Liver (tissue), 9 donors: ENCODE results near the gene UACA. TPM values are rescaled to one million over a fixed set of nuclear protein-coding genes. Genes with fewer than 3 reads are reported as not detected.
A peak's percentile ranks its signal among the peaks of the same experiment; 100 is the strongest.

Source experiments
- DNase-seq: peaks from one replicate; pipeline ENCODE4 v3.0.0-alpha.2; 2017; ENCODE audit warnings: low spot score
- H3K27ac ChIP-seq, 2 donors: one replicate each; pipeline ENCODE4 v1.7.0; 2013; ENCODE audit warnings: inconsistent platforms in 2 of 2, low read length in 2 of 2, control low read depth in 1 of 2, low read depth in 1 of 2, mild to moderate bottlenecking in 1 of 2
- H3K27me3 ChIP-seq, 4 donors: one replicate each; pipeline versions ENCODE4 v1.6.1 to v1.7.0; 2013; ENCODE audit warnings: low read length in 3 of 4, inconsistent platforms in 1 of 4, mild to moderate bottlenecking in 1 of 4, moderate library complexity in 1 of 4; ENCODE audit not compliant: control insufficient read depth in 4 of 4, insufficient read depth in 4 of 4
- H3K36me3 ChIP-seq, 4 donors: one replicate each; pipeline versions ENCODE4 v1.6.1 to v1.7.0; 2013; ENCODE audit warnings: low read length in 3 of 4, mild to moderate bottlenecking in 3 of 4, low read depth in 1 of 4, moderate library complexity in 1 of 4; ENCODE audit not compliant: control insufficient read depth in 4 of 4, insufficient read depth in 3 of 4
- H3K4me1 ChIP-seq, 4 donors: one replicate each; pipeline versions ENCODE4 v1.6.1 to v1.7.0; 2013; ENCODE audit warnings: low read length in 3 of 4, mild to moderate bottlenecking in 3 of 4, moderate library complexity in 1 of 4; ENCODE audit not compliant: control insufficient read depth in 4 of 4, insufficient read depth in 4 of 4
- H3K4me3 ChIP-seq, 3 donors: one replicate each; pipeline versions ENCODE4 v1.6.1 to v1.7.0; 2013; ENCODE audit warnings: low read length in 3 of 3, control low read depth in 1 of 3, low read depth in 1 of 3, mild to moderate bottlenecking in 1 of 3
- H3K9ac ChIP-seq, 2 donors: one replicate each; pipeline ENCODE4 v1.7.0; 2013; ENCODE audit warnings: low read length in 2 of 2, mild to moderate bottlenecking in 2 of 2, moderate library complexity in 2 of 2, control low read depth in 1 of 2, low read depth in 1 of 2
- H3K9me3 ChIP-seq, 4 donors: one replicate each; pipeline versions ENCODE4 v1.6.1 to v1.7.0; 2013; ENCODE audit warnings: low read length in 3 of 4; ENCODE audit not compliant: control insufficient read depth in 4 of 4
- EGR1 ChIP-seq, 2 donors: IDR thresholded peaks; 2 replicates each; pipeline ENCODE4 v1.6.1; 2016 to 2018; ENCODE audit warnings: antibody characterized with exemption in 2 of 2, low read depth in 2 of 2
- FOXA1 ChIP-seq: IDR thresholded peaks from 2 replicates; pipeline ENCODE4 v1.6.1; 2016; ENCODE audit warnings: antibody characterized with exemption
- FOXA2 ChIP-seq: IDR thresholded peaks from 2 replicates; pipeline ENCODE4 v1.6.1; 2016; ENCODE audit warnings: antibody characterized with exemption
- GABPA ChIP-seq, 2 donors: IDR thresholded peaks in 1 of 2; conservative IDR thresholded peaks in 1 of 2; 2 replicates each; pipeline ENCODE4 v1.6.1; 2016; ENCODE audit warnings: antibody characterized with exemption in 2 of 2, mild to moderate bottlenecking in 1 of 2, moderate library complexity in 1 of 2
- JUND ChIP-seq, 2 donors: IDR thresholded peaks; 2 replicates each; pipeline ENCODE4 v1.6.1; 2016; ENCODE audit warnings: antibody characterized with exemption in 2 of 2
- NR2F2 ChIP-seq: IDR thresholded peaks from 2 replicates; pipeline ENCODE4 v1.6.1; 2016; ENCODE audit warnings: antibody characterized with exemption
- RAD21 ChIP-seq, 2 donors: IDR thresholded peaks; 2 replicates each; pipeline ENCODE4 v1.6.1; 2016; ENCODE audit warnings: antibody characterized with exemption in 2 of 2, mild to moderate bottlenecking in 2 of 2
- TAF1 ChIP-seq: conservative IDR thresholded peaks from 2 replicates; pipeline ENCODE4 v1.6.1; 2016; ENCODE audit warnings: antibody characterized with exemption, mild to moderate bottlenecking
- WGBS: extraction: QIAGEN DNeasy Blood & Tissue Kit; methylation state at CpG from one replicate; pipeline ENCODE4 v1.1.7; 2013; 5-methylcytosine and 5-hydroxymethylcytosine counted together
- polyA plus RNA-seq, 2 donors: library from polyadenylated mRNA; stranded (reverse) in 1 of 2; unstranded in 1 of 2; fragments of 200-250 nt in 1 of 2; fragments of >200 nt in 1 of 2; fragmentation: Nextera tagmentation in 1 of 2; extraction: Ambion mirVana in 1 of 2; gene quantifications; one replicate each; pipeline versions ENCODE4 v1.2.1 to v1.2.3, GENCODE V29; 2013 to 2015
- total RNA-seq, 2 donors: library from RNA; depleted of rRNA; stranded (reverse); fragments of >200 nt; gene quantifications; one replicate each; pipeline ENCODE4 v1.2.3, GENCODE V29; 2014
- TF ChIP-seq, protein P1 (sequence below): fragments of 150-350 bp; IDR thresholded peaks from 2 replicates; pipeline ENCODE4 v1.5.1; 2017; ENCODE audit warnings: improper control_type of control experiment, low read depth, low read length; ENCODE audit not compliant: missing input control
- donor health status: healthy.
- donor health status: healthy.
- donor health status: healthy.
- donor health status: healthy.
- donor health status: healthy.

UACA gene
- total and polyA plus RNA-seq, 4 donors, result 3.9 to 16.0 (median 10.0) TPM

- Histone ChIP-seq H3K4me3 (no peak overlapping the region), H3K27me3 (no peaks in the 10 kb centered on the region), H3K36me3 (peaks cover 0 to 20% (median 7%) of the 10 kb centered on the region in 4 donors), H3K4me1 (no peaks in the 10 kb centered on the region), H3K9me3 (no peaks in the 10 kb centered on the region), H3K9ac (no peak overlapping the region), H3K27ac (no peak overlapping the region)
- no peak for DNase-seq
- TF ChIP-seq GABPA (IDR thresholded peaks at IDR 0.05 in 1 of 2, conservative IDR thresholded peaks at IDR 0.05 in 1 of 2) (no peak), NR2F2 (no peak), EGR1 (IDR thresholded peaks at IDR 0.05; ENCODE audit: low read depth in 2 of 2) (no peak)
- TF ChIP-seq, protein P1, sequence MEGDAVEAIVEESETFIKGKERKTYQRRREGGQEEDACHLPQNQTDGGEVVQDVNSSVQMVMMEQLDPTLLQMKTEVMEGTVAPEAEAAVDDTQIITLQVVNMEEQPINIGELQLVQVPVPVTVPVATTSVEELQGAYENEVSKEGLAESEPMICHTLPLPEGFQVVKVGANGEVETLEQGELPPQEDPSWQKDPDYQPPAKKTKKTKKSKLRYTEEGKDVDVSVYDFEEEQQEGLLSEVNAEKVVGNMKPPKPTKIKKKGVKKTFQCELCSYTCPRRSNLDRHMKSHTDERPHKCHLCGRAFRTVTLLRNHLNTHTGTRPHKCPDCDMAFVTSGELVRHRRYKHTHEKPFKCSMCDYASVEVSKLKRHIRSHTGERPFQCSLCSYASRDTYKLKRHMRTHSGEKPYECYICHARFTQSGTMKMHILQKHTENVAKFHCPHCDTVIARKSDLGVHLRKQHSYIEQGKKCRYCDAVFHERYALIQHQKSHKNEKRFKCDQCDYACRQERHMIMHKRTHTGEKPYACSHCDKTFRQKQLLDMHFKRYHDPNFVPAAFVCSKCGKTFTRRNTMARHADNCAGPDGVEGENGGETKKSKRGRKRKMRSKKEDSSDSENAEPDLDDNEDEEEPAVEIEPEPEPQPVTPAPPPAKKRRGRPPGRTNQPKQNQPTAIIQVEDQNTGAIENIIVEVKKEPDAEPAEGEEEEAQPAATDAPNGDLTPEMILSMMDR, result no peak
Measured at GRCh38 chr15:70679919-70680231, 83.5 kb downstream of the UACA start.

- Histone ChIP-seq H3K36me3 (peaks cover 0 to 21% (median 10%) of the 10 kb centered on the region in 4 donors), H3K27me3 (no peaks in the 10 kb centered on the region), H3K9me3 (no peaks in the 10 kb centered on the region), H3K27ac (no peak overlapping the region), H3K4me3 (no peak overlapping the region), H3K4me1 (peaks cover 4 to 9% (median 7%) of the 10 kb centered on the region in 4 donors), H3K9ac (no peak overlapping the region)
- DNase-seq, result no peak
- TF ChIP-seq GABPA (IDR thresholded peaks at IDR 0.05 in 1 of 2, conservative IDR thresholded peaks at IDR 0.05 in 1 of 2), result no peak
- no peak for TF ChIP-seq TAF1
- no peak for TF ChIP-seq JUND (IDR thresholded peaks at IDR 0.05)
- TF ChIP-seq FOXA2, result no peak
- no peak for TF ChIP-seq FOXA1
Measured at GRCh38 chr15:70672081-70672480, 91.3 kb downstream of the UACA start.

GRCh38 chr15:70670680-70671079 lies 92.7 kb downstream of the UACA start:
- H3K4me1 ChIP-seq, result peaks cover 4 to 9% (median 7%) of the 10 kb centered on the region in 4 donors
- TF ChIP-seq RAD21 (IDR thresholded peaks at IDR 0.05), result peak; percentile 58 to 61
- TF ChIP-seq, protein P1, result peak; percentile 18
- no peak for TF ChIP-seq EGR1 (IDR thresholded peaks at IDR 0.05; ENCODE audit: low read depth in 2 of 2)
- no peak for TF ChIP-seq NR2F2
- no peak for TF ChIP-seq TAF1
- no peak for DNase-seq
- H3K9ac ChIP-seq, result peak overlapping the region in 1 of 2 donors; percentile 3
- no peak overlapping the region for H3K4me3 ChIP-seq
- H3K27me3 ChIP-seq, result no peaks in the 10 kb centered on the region
- WGBS, result 93% methylated on average over 1 of the region's 1 CpG
- no peak overlapping the region for H3K27ac ChIP-seq
- no peaks in the 10 kb centered on the region for H3K9me3 ChIP-seq
- peaks cover 0 to 13% (median 9%) of the 10 kb centered on the region in 4 donors for H3K36me3 ChIP-seq
